Muscle of leg (tissue), 11 donors: ENCODE results near the gene RASGRP2. TPM values are rescaled to one million over a fixed set of nuclear protein-coding genes. Genes with fewer than 3 reads are reported as not detected.

ENCODE experiments used
- DNase-seq: peaks from one replicate; pipeline ENCODE4 v3.0.0; 2013
- H3K27ac ChIP-seq: one replicate; pipeline ENCODE4 v1.5.1; 2013; ENCODE audit warnings: mild to moderate bottlenecking, low read length, control low read depth
- H3K27me3 ChIP-seq: one replicate; pipeline ENCODE4 v1.6.1; 2013; ENCODE audit warnings: low read length; ENCODE audit not compliant: control insufficient read depth, insufficient read depth
- H3K36me3 ChIP-seq: one replicate; pipeline ENCODE4 v1.6.1; 2013; ENCODE audit warnings: low read length; ENCODE audit not compliant: control insufficient read depth, insufficient read depth
- H3K4me1 ChIP-seq: one replicate; pipeline ENCODE4 v1.6.1; 2013; ENCODE audit warnings: low read length; ENCODE audit not compliant: control insufficient read depth, insufficient read depth
- H3K4me3 ChIP-seq: one replicate; pipeline ENCODE4 v1.5.1; 2013; ENCODE audit warnings: low read length, control low read depth
- H3K9me3 ChIP-seq: replicated peaks from 2 replicates; pipeline ENCODE4 v1.6.1; 2013; ENCODE audit warnings: low read depth, low read length; ENCODE audit not compliant: control insufficient read depth
- WGBS: methylation state at CpG from one replicate; pipeline ENCODE4 v1.1.5; 2013; ENCODE audit warnings: missing lambda C conversion rate; ENCODE audit not compliant: insufficient coverage; 5-methylcytosine and 5-hydroxymethylcytosine counted together
- polyA plus RNA-seq, 8 donors: library from polyadenylated mRNA; unstranded; fragments of 120-200 nt; gene quantifications; one replicate each; pipeline versions ENCODE4 v1.2.1 to v1.2.3, GENCODE V29; 2013; ENCODE audit warnings: inconsistent platforms in 1 of 8, low replicate concordance in 1 of 8; ENCODE audit not compliant: insufficient read length in 8 of 8, insufficient read depth in 1 of 8
- total RNA-seq: library from RNA; stranded (reverse); fragments of 120-200 nt; gene quantifications from one replicate; pipeline ENCODE4 v1.2.4, GENCODE V29; 2013

The RASGRP2 gene
- total and polyA plus RNA-seq, 9 donors = 15.4 to 45.9 (median 33.7) TPM

- Histone ChIP-seq H3K4me3 (no peak overlapping the region), H3K27me3 (peaks cover 18% of the 10 kb centered on the region), H3K27ac (no peak overlapping the region), H3K4me1 (peaks cover 13% of the 10 kb centered on the region), H3K9me3 (no peaks in the 10 kb centered on the region), H3K36me3 (no peaks in the 10 kb centered on the region)
- DNase-seq = no peak
- WGBS = 70% methylated on average over 2 of the region's 7 CpGs
These were observed 16.9 kb downstream of the RASGRP2 start for GRCh38 chr11:64726867-64727530.

GRCh38 chr11:64726211-64726641 is 17.7 kb downstream of the RASGRP2 start:
- peaks cover 13% of the 10 kb centered on the region for H3K4me1 ChIP-seq
- WGBS = 17% methylated on average over 6 of the region's 9 CpGs
- H3K4me3 ChIP-seq = no peak overlapping the region
- H3K36me3 ChIP-seq = no peaks in the 10 kb centered on the region
- H3K9me3 ChIP-seq = no peaks in the 10 kb centered on the region
- H3K27ac ChIP-seq = no peak overlapping the region
- H3K27me3 ChIP-seq = peaks cover 26% of the 10 kb centered on the region
- DNase-seq = no peak

GRCh38 chr11:64724863-64725532 is 18.9 kb downstream of the RASGRP2 start:
- H3K9me3 ChIP-seq = no peaks in the 10 kb centered on the region
- H3K4me1 ChIP-seq = peaks cover 13% of the 10 kb centered on the region
- peaks cover 34% of the 10 kb centered on the region for H3K27me3 ChIP-seq
- no peak overlapping the region for H3K4me3 ChIP-seq
- no peak overlapping the region for H3K27ac ChIP-seq
- 67% methylated on average over 4 of the region's 7 CpGs for WGBS
- DNase-seq = no peak
- H3K36me3 ChIP-seq = no peaks in the 10 kb centered on the region

GRCh38 chr11:64723907-64724862 is 19.8 kb downstream of the RASGRP2 start:
- Histone ChIP-seq H3K27me3 (peaks cover 40% of the 10 kb centered on the region), H3K27ac (no peak overlapping the region), H3K36me3 (no peaks in the 10 kb centered on the region), H3K4me3 (no peak overlapping the region), H3K9me3 (no peaks in the 10 kb centered on the region), H3K4me1 (peaks cover 13% of the 10 kb centered on the region)
- WGBS = 100% methylated on average over 1 of the region's 9 CpGs
- DNase-seq = no peak

GRCh38 chr11:64723117-64723906 is 20.6 kb downstream of the RASGRP2 start, which contains the start of gene NRXN2:
NRXN2 (minus strand) TSS chr11:64723197; CDS start chr11:64713699, 9,498 bp downstream.
- H3K9me3 ChIP-seq = no peaks in the 10 kb centered on the region

GRCh38 chr11:64722141-64723065 is 21.5 kb downstream of the RASGRP2 start:
- H3K36me3 ChIP-seq = no peaks in the 10 kb centered on the region
- no peak for DNase-seq
- peaks cover 13% of the 10 kb centered on the region for H3K4me1 ChIP-seq
- peaks cover 51% of the 10 kb centered on the region for H3K27me3 ChIP-seq
- no peak overlapping the region for H3K27ac ChIP-seq
- no peaks in the 10 kb centered on the region for H3K9me3 ChIP-seq
- no peak overlapping the region for H3K4me3 ChIP-seq
- WGBS = 13% methylated on average over 16 of the region's 36 CpGs

More at GRCh38 chr11:64723117-64723906, 20.6 kb downstream of the RASGRP2 start, which contains the start of gene NRXN2:
- Histone ChIP-seq H3K4me3 (peak within 1 kb of the TSS; percentile 82), H3K4me1 (peaks cover 13% of the 10 kb centered on the region), H3K27me3 (peaks cover 42% of the 10 kb centered on the region), H3K27ac (no peak within 1 kb of the TSS), H3K36me3 (no peaks in the 10 kb centered on the region)
- peak; percentile 91 for DNase-seq
- WGBS = 2% methylated on average over 62 of the region's 66 CpGs

- no peaks in the 10 kb centered on the region for H3K36me3 ChIP-seq
- H3K9me3 ChIP-seq = no peaks in the 10 kb centered on the region
- no peak overlapping the region for H3K4me3 ChIP-seq
- WGBS = no CpG with 5 or more reads among the region's 3 CpGs
- no peak for DNase-seq
- H3K4me1 ChIP-seq = peaks cover 11% of the 10 kb centered on the region
- no peak overlapping the region for H3K27ac ChIP-seq
- H3K27me3 ChIP-seq = peaks cover 60% of the 10 kb centered on the region
These were observed 22.6 kb downstream of the RASGRP2 start for GRCh38 chr11:64721359-64721699.

GRCh38 chr11:64720640-64721358 is 23.1 kb downstream of the RASGRP2 start:
- 74% methylated on average over 9 of the region's 12 CpGs for WGBS
- H3K4me1 ChIP-seq = peaks cover 7% of the 10 kb centered on the region
- peaks cover 65% of the 10 kb centered on the region for H3K27me3 ChIP-seq

More at GRCh38 chr11:64720640-64721358, 23.1 kb downstream of the RASGRP2 start:
- Histone ChIP-seq H3K9me3 (no peaks in the 10 kb centered on the region), H3K36me3 (no peaks in the 10 kb centered on the region), H3K4me3 (no peak overlapping the region), H3K27ac (no peak overlapping the region)
- DNase-seq = no peak
